Right atrium auricular region (tissue), 2 donors: ENCODE data around the gene CRAMP1. TPM values are rescaled to one million over a fixed set of nuclear protein-coding genes. Genes with fewer than 3 reads are reported as not detected.

ENCODE experiments used
- DNase-seq: peaks from one replicate; pipeline ENCODE4 v3.0.0-alpha.2; 2019; ENCODE audit warnings: low spot score
- H3K27ac ChIP-seq, 2 donors: fragments of 200-600 bp; sonication (generic); 1 replicate in 1 of 2; 2 replicates in 1 of 2; pipeline ENCODE4 v1.5.1; 2016 to 2019
- H3K27me3 ChIP-seq, 2 donors: fragments of 200-600 bp; sonication (generic); one replicate each; pipeline versions ENCODE4 v1.5.1 to v1.6.0; 2017 to 2019
- H3K36me3 ChIP-seq: fragments of 200-600 bp; sonication (generic); one replicate; pipeline ENCODE4 v1.5.1; 2016
- H3K4me1 ChIP-seq, 2 donors: fragments of 200-600 bp; sonication (generic); one replicate each; pipeline versions ENCODE4 v1.5.1 to v1.6.0; 2017 to 2019
- H3K4me3 ChIP-seq, 2 donors: fragments of 200-600 bp; sonication (generic); 1 replicate in 1 of 2; 2 replicates in 1 of 2; pipeline ENCODE4 v1.5.1; 2017 to 2019; ENCODE audit warnings: mild to moderate bottlenecking in 1 of 2, moderate library complexity in 1 of 2
- H3K9me3 ChIP-seq, 2 donors: fragments of 200-600 bp; sonication (generic); one replicate each; pipeline ENCODE4 v1.5.1; 2019
- CTCF ChIP-seq, 2 donors: fragments of 200-600 bp; sonication (generic); IDR thresholded peaks; one replicate each; pipeline ENCODE4 v1.5.1; 2019; ENCODE audit warnings: antibody characterized with exemption in 2 of 2
- total RNA-seq, 2 donors: library from RNA; depleted of rRNA; stranded (reverse); fragments of >200 nt; gene quantifications; one replicate each; pipeline ENCODE4 v1.1.0, GENCODE V29; 2016

Gene CRAMP1
- total RNA-seq, 2 donors from 2014 or later = 7.7 to 9.7 TPM

GRCh38 chr16:1655909-1656807 is 44.0 kb downstream of the CRAMP1 start:
- Histone ChIP-seq H3K9me3 (no peaks in the 10 kb centered on the region), H3K36me3 (peaks cover 71% of the 10 kb centered on the region), H3K27me3 (no peaks in the 10 kb centered on the region), H3K4me3 (no peak overlapping the region), H3K27ac (peak overlapping the region; percentile 77 to 79), H3K4me1 (peaks cover 0 to 24% of the 10 kb centered on the region in 2 donors)
- DNase-seq = no peak
- TF ChIP-seq CTCF (IDR thresholded peaks at IDR 0.05) = no peak

- Histone ChIP-seq H3K36me3 (peaks cover 76% of the 10 kb centered on the region), H3K9me3 (no peaks in the 10 kb centered on the region), H3K4me1 (peaks cover 0 to 24% of the 10 kb centered on the region in 2 donors), H3K27ac (peak overlapping the region; percentile 77 to 79), H3K27me3 (no peaks in the 10 kb centered on the region), H3K4me3 (no peak overlapping the region)
- DNase-seq = no peak
- no peak for TF ChIP-seq CTCF (IDR thresholded peaks at IDR 0.05)
Observed at GRCh38 chr16:1656808-1657617, 44.9 kb downstream of the CRAMP1 start.

- Histone ChIP-seq H3K36me3 (peaks cover 78% of the 10 kb centered on the region), H3K4me3 (no peak overlapping the region), H3K27ac (peak overlapping the region; percentile 39 to 71), H3K9me3 (no peaks in the 10 kb centered on the region), H3K27me3 (no peaks in the 10 kb centered on the region), H3K4me1 (peaks cover 0 to 24% of the 10 kb centered on the region in 2 donors)
- no peak for DNase-seq
- no peak for TF ChIP-seq CTCF (IDR thresholded peaks at IDR 0.05)
Observed at GRCh38 chr16:1657841-1658240, 45.7 kb downstream of the CRAMP1 start.

GRCh38 chr16:1659031-1659430 is 46.9 kb downstream of the CRAMP1 start:
- Histone ChIP-seq H3K9me3 (no peaks in the 10 kb centered on the region), H3K4me3 (no peak overlapping the region), H3K36me3 (peaks cover 78% of the 10 kb centered on the region), H3K27ac (peak overlapping the region; percentile 0 to 71), H3K4me1 (peaks cover 0 to 24% of the 10 kb centered on the region in 2 donors), H3K27me3 (no peaks in the 10 kb centered on the region)
- TF ChIP-seq CTCF (IDR thresholded peaks at IDR 0.05) = no peak
- DNase-seq = no peak

GRCh38 chr16:1661826-1662225 is 49.7 kb downstream of the CRAMP1 start:
- TF ChIP-seq CTCF (IDR thresholded peaks at IDR 0.05) = no peak
- peaks cover 0 to 18% of the 10 kb centered on the region in 2 donors for H3K4me1 ChIP-seq
- no peak overlapping the region for H3K4me3 ChIP-seq
- H3K9me3 ChIP-seq = no peaks in the 10 kb centered on the region
- H3K27ac ChIP-seq = no peak overlapping the region
- no peaks in the 10 kb centered on the region for H3K27me3 ChIP-seq
- peaks cover 76% of the 10 kb centered on the region for H3K36me3 ChIP-seq
- DNase-seq = no peak
